Ureter (tissue), 1 donor: ENCODE measurements around the gene FBXW10. TPM values are rescaled to one million over a fixed set of nuclear protein-coding genes. Genes with fewer than 3 reads are reported as not detected.
"Not testable (repeated sequence)": the region's sequence is repeated elsewhere in the genome, so short reads cannot be mapped to it uniquely, and the experiment has no call there.

Experiments used
- DNase-seq: peaks from one replicate; pipeline ENCODE4 v3.0.0-alpha.2; 2020; ENCODE audit warnings: low spot score
- total RNA-seq: library from RNA; stranded (reverse); gene quantifications from one replicate; pipeline ENCODE4 v1.2.4, GENCODE V29; 2023
- donor health status: DM: yes; HTN: yes; CAD: no.

Gene FBXW10
- total RNA-seq, 1 donor from 2014 or later = 1.1 TPM

DNA sequence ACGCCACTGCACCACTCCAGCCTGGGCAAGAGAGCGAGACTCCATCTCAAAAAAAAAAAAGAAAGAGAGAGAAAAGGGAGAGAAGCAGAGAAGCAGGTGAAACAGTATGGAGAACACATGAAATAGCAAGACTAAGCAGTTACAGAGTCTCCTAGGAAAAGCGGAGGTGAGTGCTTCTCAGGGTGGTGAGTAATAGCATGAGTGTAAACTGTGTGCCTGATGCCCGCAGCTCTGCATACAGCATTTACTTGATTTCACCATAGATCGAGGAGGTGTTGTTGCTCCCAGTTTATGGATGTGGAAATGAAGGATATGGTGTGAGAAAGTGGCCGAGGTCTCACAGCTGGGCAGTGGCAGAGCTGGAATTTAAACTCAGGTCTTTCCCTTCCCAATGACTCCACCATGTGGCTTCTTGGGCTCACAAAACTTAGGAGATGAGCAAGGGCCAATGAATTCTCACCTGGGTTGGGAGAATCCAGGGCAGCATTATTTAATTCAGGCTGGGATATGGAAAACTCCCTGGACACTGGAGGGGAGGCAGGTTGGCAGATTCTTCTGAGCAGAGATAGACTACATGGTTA lies 10.1 kb downstream of the FBXW10 start:
- DNase-seq = not testable (repeated sequence)

DNA sequence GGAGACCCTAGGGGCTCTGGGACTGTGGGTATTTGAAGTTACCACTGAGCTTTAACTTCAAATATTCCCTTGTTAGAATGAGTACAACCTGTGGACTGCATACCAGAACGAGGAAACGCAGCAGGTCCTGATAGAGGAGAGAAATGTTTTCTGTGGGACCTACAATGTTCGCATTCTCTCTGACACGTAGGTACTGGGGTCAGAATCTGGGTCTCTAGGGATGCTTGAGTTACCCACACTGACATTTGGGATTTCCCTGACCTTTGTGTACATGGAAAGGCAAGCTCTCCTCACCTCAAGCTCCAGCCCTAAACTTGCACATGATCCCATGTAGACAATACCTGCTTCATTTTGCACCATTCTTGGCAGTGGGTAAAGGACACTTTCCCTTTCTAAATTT lies 12.1 kb downstream of the FBXW10 start:
- not testable (repeated sequence) for DNase-seq

DNA sequence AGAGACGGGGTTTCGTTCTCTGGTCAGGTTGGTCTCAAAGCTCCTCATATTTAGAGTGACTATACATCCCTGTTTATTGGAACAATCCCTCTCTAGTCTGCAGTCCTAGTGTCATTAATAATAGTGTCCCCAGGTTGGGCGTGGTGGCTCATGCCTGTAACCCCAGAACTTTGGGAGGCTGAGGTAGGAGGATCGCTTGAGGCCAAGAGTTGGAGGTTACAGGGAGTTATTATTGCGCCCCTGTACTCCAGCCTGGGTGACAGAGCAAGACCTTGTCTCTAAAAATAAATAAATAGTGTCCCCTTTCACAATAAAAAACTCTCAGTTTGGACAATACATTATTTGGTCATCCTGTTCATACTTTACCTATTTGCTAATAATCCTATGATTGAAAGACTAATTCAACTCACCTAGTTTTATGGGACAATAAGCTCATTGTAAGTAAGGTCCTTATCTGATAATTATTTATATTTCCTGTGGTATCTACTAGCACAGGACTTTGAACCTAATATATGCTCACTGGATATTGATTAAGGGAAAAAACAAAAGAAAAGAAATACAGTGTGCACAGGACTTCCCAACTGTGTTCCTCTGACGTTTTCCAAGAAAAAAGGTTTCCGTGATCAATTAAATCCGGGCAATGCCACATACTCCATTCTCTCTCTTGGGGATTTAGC lies 13.7 kb downstream of the FBXW10 start:
- DNase-seq = not testable (repeated sequence)

DNA sequence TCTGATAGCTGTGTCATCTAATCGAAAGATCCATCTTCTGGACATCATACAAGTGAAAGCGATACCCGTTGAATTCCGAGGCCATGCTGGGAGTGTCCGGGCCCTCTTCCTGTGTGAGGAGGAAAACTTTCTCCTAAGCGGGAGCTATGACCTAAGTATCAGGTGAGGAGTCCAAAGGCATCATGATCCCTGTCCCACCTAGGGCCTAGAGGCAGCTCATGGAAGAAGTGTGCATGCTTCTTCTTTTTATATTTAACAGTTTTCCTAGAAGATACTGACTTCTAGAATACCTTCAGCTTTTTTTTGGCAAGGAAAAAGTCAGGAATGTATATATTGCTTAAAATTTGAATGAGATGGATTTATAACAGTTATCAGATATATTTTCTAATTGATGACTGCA lies 14.5 kb downstream of the FBXW10 start:
- DNase-seq = not testable (repeated sequence)

DNA sequence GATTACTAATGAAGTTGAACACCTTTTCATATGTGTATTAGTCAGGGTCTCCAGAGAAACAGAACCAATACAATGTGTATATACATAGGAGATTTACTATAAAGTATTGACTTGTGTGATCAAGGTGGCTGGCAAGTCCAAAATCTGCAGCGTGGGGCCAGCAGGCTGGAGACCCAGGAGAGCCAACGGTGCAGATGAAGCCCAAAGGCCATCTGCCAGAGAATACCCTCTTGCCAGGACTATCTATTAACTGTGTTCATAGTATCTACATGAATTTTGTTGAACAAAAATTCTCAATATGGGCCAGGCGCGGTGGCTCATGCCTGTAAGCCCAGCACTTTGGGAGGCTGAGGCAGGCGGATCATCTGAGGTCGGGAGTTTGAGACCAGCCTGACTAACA lies 16.4 kb downstream of the FBXW10 start:
- not testable (repeated sequence) for DNase-seq

DNA sequence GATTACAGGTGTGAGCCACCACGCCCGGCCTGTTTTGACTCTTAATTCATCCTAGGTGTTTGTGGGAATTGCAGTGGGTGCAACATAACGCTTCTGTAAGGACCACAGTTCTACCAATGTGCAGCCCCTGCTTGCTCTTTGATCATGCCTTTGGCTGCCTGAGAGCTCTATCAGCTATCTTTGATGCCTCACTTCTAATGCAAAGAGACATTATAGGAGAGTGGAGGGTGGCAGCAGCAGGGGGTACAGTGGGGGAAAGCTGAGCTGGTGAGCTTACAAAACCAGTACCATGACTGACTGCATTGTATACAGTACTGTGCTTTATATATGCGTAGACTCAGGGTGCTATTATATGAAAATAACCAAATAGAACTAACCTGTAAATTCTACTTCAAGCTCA lies 26.7 kb downstream of the FBXW10 start:
- DNase-seq = not testable (repeated sequence)

DNA sequence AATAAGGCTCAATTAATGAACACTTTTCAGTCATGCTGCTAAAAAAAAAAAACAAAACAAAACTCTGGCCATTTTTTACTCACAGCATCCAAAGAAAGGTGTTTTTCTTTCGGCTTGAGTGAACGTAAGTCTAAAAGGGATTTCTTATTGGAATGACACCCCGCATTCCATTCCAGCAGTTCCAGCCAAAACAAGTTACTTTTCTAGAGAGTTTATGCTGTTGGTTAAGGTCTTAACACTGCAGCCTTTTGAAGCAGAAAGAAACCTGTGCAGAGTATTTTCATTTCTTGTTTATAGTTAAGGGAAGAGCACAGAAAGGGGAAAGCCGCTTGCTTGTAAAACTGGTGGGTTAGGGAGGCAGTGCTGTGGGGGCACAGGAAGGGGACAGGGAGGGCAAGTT lies 27.2 kb downstream of the FBXW10 start:
- not testable (repeated sequence) for DNase-seq

DNA sequence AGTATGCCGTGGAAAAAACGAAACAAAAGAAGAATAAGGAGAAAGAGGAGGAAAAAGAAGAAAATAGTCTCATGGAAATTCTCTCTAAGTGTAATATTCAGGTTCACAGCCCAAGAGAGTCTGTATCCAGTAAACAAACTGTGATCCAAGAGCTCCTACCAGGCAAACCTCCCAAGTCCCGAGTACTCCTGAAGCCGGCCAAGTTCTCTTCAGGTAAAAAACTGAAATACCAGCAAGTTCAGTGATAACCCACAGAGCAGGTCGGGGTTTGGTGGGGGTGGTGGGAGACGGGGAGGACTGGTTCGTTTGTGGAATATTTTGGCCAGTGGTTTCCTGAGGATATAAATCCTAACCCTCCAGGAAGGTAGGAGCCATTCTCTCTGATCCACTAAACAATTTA lies 28.6 kb downstream of the FBXW10 start:
- no peak for DNase-seq

DNA sequence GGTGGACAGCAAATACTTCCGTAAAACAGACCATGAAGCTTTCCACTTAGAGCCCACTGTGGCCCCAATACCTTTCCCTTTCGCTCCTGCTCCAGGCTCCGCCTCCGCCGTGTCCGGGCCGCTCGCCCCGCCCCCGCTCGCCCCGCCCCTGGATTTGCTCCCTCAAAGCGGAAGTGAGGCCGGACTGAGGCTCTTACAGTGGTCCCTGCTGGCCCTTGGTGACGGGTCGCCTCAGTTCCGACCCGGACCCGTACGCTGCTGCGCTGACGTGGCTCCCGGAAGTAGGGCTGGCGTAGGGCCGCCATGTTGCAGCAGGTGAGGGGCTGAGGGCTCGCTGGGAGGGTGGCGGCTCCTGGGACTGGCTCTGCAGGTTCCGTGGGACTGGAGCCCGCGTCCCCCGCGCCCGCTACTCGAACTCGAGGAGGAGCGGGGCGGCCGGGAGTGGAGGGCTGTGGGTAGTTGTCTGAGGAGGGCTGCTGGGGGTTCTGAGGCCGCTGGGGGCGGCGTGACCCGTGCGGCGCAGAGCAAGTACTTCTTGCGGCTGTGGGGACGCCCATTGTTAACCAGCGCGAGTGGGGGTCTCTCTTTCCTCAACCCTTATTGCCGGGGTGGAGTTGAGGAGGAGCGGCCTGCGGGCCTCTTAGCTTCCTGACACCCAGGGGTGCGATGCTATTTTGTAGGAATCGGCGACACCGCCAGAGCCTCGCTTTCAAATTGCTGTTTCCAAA lies 37.3 kb downstream of the FBXW10 start, which contains the start of gene TVP23B:
Gene TVP23B, plus strand, starts transcription at position 193 of the 728 bp plus-strand sequence. Its CDS starts 111 bp downstream, at position 304.
- peak; percentile 98 for DNase-seq

DNA sequence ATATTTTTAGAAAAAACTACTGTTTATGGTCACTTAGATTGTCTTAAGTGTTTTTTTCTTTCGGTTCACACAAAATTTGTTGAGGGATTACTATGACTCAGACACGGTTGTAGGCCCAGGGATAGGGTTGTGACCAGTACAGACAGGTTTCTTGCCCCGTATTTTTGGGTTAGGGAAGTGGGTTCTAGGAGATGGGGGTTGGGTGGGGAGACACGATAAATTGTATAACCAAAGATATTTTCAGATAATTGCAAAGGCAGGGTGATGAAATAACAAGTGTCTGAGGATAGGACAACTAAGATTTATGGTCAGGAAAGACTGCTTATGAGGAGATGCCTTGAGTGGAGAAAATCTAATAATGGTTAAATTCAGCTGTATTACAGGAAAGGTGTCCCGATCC lies 38.0 kb downstream of the FBXW10 start:
- DNase-seq = not testable (repeated sequence)

DNA sequence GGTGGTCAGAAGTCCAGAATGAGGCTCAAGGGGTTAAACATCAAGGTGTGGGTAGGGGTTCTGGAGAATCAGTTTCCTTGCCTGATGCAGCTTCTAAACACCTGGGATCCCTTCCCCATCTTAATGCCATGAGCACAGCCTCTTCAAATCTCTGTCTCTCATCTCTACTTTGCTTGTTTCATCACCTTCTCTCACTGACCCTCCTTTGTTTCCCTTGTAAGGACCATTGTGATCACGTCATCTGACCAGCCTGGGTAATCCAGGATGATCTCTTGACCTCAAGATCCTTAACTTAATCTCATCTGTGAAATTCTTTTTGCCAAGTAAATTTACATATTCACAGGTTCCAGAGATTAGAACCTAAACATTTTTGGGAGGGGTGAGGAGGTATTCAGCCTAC lies 42.1 kb downstream of the FBXW10 start:
- DNase-seq = not testable (repeated sequence)

DNA sequence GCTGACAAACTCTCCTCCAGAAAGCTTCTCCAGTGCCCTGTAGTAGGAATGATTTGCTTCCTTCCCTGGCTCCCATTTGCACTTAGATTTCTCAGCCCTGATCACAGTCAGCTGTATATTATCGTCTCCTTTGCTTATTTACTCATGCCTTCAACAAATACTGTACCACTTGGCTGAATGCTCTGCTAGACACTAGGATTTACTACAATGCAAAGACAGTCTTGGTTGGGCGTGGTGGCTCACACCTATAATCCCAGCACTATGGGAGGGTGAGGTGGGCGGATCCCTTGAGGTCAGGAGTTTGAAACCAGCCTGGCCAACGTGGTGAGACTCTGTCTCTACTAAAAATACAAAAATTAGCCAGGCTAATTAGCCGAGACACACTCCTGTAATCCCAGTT lies 43.0 kb downstream of the FBXW10 start:
- not testable (repeated sequence) for DNase-seq

DNA sequence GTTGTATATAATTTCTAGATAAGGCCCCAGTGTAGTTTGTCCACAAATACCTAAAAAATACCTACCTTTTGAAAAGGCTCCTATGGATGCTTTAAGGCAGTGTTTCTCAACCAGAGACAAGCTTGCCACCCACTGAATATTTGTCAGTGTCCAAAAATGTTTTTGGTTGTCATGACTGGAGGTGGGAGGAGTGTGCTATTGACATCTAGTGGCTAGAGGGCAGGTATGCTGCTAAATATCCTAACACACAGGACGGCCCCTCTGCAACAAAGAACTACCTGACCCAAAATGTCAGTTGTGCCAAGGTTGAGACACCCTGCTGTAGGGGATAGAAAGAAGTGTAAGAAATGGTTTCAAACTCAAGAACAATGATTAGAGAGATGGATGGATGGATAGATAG lies 47.5 kb downstream of the FBXW10 start:
- DNase-seq = not testable (repeated sequence)

DNA sequence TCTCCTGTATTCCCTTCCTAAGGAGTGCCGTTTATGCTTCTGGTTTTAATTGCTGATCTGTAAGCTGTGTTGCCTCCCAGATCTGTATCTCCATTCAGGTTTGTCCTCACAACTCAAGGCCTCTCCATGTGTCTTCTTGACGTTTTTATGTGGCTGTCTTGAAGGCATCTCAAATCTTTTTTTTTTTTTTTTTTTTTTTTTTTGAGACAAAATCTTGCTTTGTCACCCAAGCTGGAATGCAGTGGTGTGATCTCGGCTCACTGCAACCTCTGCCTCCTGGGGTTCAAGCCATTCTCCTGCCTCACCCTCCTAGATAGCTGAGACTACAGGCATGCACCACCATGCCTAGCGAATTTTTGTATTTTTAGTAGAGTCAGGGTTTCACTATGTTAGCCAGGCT lies 51.0 kb downstream of the FBXW10 start:
- not testable (repeated sequence) for DNase-seq

DNA sequence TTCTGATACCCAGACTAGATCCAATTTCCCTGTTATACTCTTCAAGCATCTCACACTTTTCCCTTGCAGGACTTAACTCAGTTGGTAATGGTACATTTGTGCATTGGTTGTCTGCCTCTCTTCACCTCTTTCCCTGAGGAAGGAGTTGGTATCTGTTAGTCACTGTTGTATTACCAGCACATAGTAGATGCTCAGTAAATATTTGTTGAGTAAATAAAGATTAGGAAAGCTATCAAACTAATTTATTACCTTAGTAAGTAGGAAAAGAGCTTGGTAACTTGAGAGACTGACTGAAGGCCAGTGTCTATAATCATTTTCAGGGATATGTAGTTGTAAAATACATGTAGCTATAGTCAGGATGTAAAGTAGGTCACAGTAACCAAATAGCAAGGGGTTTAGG lies 53.0 kb downstream of the FBXW10 start:
- not testable (repeated sequence) for DNase-seq

DNA sequence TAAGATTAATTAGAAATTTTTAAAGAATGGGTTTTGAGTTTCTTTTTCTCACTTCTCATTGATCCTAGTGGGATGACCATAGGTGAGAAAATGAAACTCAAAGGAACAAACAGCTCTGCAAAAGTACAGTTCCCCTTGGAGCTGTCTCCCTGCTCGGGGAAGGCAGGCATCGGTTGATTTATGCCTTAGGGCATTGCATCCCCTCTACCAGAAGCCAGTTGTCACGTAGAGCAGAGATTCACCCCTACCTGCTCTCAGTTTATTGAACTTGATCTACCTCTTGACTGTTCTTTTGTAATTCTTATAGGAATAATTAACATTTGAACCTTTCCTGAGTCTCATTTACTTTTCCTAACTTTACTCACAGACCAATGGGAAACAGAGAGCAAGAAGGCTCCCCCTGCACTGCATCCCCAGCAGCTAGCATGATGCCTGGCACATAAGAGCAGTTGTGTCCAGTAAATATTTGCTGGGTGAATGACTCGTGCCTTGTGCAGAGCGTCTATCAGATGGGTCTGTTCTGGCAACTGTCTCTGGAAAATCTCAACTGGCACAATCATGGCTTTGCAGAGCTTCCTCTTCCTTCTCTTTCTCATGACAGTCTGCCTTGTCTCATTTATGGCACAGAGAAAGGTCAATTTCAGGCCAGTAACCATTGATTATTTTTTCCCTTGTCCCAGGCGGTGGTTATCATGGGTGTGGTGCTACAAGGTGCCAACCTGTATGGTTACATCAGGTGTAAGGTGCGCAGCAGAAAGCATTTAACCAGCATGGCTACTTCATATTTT lies 59.8 kb downstream of the FBXW10 start:
- not testable (repeated sequence) for DNase-seq

DNA sequence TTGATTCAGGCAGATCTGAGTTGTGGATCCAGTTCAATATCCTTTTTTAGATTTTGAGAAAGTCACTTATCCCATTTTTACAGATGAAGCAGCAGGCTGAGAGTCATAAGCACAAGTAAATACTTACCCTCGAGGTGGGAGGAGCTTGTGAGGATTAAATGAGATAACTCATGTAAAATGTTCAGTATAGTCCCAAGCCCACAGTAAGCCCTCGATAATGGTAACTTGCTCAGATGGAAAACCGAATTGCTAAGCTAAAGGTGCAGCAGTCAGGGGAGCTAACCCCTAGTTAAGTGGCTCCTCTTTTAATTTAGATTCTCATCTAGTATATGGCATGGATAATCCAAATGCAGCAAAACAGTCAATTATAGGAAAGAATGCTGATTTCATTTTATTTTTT lies 72.1 kb downstream of the FBXW10 start:
- DNase-seq = not testable (repeated sequence)

DNA sequence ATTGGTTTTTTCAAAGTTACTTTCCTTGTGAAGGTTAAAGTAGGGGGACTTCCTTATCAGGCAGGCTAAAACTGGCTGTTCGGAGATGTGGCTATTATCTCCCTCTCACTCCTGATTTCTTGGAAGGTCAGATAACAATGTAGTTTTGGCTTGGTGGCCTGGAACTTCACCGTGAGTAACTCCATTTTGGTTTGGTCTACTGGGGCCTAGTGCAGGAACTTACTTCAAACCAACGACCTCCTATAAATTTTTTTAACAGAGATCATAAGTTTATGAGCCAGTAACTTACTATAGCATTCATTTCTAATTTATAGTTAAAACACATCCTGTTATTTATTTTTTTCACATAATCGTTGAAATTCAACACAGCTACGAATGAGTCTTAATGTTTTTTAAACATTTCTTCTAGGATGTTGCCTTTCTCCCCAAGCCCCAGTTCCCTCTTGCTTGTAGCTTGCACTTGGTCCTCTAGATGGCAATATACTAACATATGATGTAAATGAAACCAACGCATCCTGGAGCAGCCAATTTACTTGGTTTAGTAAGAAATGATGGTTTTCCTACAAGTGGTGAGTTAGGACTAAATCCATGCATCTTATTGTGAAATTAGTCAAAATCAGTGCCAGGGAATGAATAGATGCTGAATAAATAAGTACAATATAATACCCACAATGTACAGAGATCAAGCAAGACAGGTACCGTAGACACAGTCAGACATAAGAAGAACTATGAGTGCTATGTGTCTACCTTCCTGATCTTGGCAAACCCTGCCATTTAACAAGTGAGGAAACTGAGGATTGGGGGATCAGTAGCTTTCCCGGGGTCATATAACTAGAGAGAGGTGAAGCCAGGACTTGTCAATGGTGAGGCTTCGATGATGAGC lies 72.9 kb downstream of the FBXW10 start:
- peak; percentile 47 for DNase-seq

DNA sequence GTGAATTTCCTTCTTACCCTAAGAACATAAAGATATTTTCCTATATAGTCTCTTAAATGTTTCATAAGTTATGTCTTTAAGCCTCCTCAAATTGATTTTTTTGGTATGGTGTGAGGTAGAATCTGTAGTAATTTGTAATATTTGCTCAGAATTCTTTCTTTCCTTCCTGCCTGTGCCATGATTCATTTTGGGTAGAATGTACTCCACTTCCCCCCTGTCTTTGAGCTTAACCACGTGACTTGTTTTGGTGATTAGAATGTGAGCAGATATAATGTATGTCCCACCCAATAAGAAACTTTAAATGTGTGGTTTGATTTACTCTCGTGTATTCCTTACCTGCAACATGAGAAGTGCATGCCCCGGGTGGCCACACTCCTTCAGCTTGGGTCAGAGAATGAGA lies 77.6 kb downstream of the FBXW10 start:
- not testable (repeated sequence) for DNase-seq

DNA sequence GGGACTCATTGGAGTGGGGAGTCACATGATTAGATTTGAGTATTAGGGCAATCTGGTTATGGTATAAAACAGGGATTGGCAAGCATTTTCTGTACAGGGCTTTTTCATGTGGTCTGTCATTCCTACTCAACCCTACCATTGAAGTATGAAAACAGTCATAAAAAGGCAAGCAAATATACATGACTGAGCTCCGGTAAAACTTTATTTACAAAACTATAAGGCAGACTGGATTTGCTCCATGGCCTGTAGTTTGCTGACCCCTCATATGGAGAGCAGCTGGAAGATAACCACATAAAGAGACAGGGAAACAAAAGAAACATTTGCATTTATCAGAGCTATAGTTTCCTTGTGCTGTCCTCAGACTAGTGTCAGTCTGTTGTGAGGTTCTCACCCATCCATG lies 83.8 kb downstream of the FBXW10 start:
- DNase-seq = not testable (repeated sequence)
